Astrocyte (in vitro differentiated cells and primary cell): ENCODE data around the gene GPR68. TPM values are rescaled to one million over a fixed set of nuclear protein-coding genes. Genes with fewer than 3 reads are reported as not detected.

Experiments used
- DNase-seq: peaks from one replicate; pipeline ENCODE4 v3.0.0-alpha.2; 2010; ENCODE audit warnings: low read depth
- FAIRE-seq: peaks from 2 replicates; lab custom pipeline; 2011; peaks lifted over from hg19 to GRCh38; lab: Jason Lieb, UNC
- H2AFZ ChIP-seq: 2 replicates; pipeline ENCODE4 v1.6.0; 2012; ENCODE audit warnings: low read depth, low read length, inconsistent platforms
- H3K27ac ChIP-seq: 2 replicates; pipeline ENCODE4 v1.5.1; 2011; ENCODE audit warnings: low read depth, low read length, inconsistent platforms
- H3K27me3 ChIP-seq: 2 replicates; pipeline ENCODE4 v1.6.0; 2011; ENCODE audit warnings: low read length, inconsistent platforms; ENCODE audit not compliant: insufficient read depth
- H3K36me3 ChIP-seq: 2 replicates; pipeline ENCODE4 v1.5.1; 2011; ENCODE audit warnings: low read length, inconsistent platforms; ENCODE audit not compliant: insufficient read depth
- H3K4me1 ChIP-seq: 2 replicates; pipeline ENCODE4 v1.5.1; 2011; ENCODE audit warnings: low read length, inconsistent platforms; ENCODE audit not compliant: insufficient read depth
- H3K4me2 ChIP-seq: 2 replicates; pipeline ENCODE4 v1.6.0; 2012; ENCODE audit warnings: low read length, inconsistent platforms
- H3K4me3 ChIP-seq: 2 replicates; pipeline ENCODE4 v1.5.1; 2011; ENCODE audit warnings: low read depth, mild to moderate bottlenecking, low read length, inconsistent platforms; ENCODE audit not compliant: insufficient read depth
- H3K79me2 ChIP-seq: 2 replicates; pipeline ENCODE4 v1.6.0; 2012; ENCODE audit warnings: mild to moderate bottlenecking, low read length, inconsistent platforms; ENCODE audit not compliant: insufficient read depth
- H3K9ac ChIP-seq: 2 replicates; pipeline ENCODE4 v1.6.0; 2012; ENCODE audit warnings: mild to moderate bottlenecking, low read length, inconsistent platforms
- H3K9me3 ChIP-seq: 2 replicates; pipeline ENCODE4 v1.5.1; 2012; ENCODE audit warnings: low read depth, mild to moderate bottlenecking, low read length, inconsistent platforms; ENCODE audit not compliant: insufficient read depth
- H4K20me1 ChIP-seq: 2 replicates; pipeline ENCODE4 v1.6.0; 2012; ENCODE audit warnings: low read length, inconsistent platforms; ENCODE audit not compliant: insufficient read depth
- H3K27ac Mint-ChIP-seq: one replicate; pipeline ENCODE4 v1.8.0; 2021; ENCODE audit warnings: mild to moderate bottlenecking, mixed read lengths; ENCODE audit not compliant: unreplicated experiment
- H3K27me3 Mint-ChIP-seq: one replicate; pipeline ENCODE4 v1.8.0; 2021; ENCODE audit warnings: low read depth, mixed read lengths; ENCODE audit not compliant: unreplicated experiment
- H3K36me3 Mint-ChIP-seq: one replicate; pipeline ENCODE4 v1.8.0; 2021; ENCODE audit warnings: low read depth, mixed read lengths; ENCODE audit not compliant: unreplicated experiment
- H3K4me1 Mint-ChIP-seq: one replicate; pipeline ENCODE4 v1.8.0; 2021; ENCODE audit warnings: low read depth, mixed read lengths; ENCODE audit not compliant: unreplicated experiment
- H3K4me3 Mint-ChIP-seq: one replicate; pipeline ENCODE4 v1.8.0; 2021; ENCODE audit warnings: mild to moderate bottlenecking, moderate library complexity, mixed read lengths; ENCODE audit not compliant: unreplicated experiment
- H3K9me3 Mint-ChIP-seq: one replicate; pipeline ENCODE4 v1.8.0; 2021; ENCODE audit warnings: mild to moderate bottlenecking, mixed read lengths; ENCODE audit not compliant: unreplicated experiment
- EZH2 ChIP-seq: IDR thresholded peaks from 2 replicates; pipeline ENCODE4 v1.6.1; 2012; ENCODE audit warnings: mild to moderate bottlenecking, low read length, inconsistent platforms; ENCODE audit not compliant: insufficient read depth
- total RNA-seq: library from RNA; stranded (reverse); gene quantifications from 2 replicates; pipeline ENCODE4 v1.2.1, GENCODE V29; 2021
- TF ChIP-seq, protein P1 (sequence below): IDR thresholded peaks from 2 replicates; pipeline ENCODE4 v1.5.1; 2011; ENCODE audit warnings: low read depth, mild to moderate bottlenecking, inconsistent platforms, low read length, moderate library complexity; ENCODE audit not compliant: insufficient read depth

The GPR68 gene
- total RNA-seq, 1 donor from 2014 or later: 0.50 TPM

DNA sequence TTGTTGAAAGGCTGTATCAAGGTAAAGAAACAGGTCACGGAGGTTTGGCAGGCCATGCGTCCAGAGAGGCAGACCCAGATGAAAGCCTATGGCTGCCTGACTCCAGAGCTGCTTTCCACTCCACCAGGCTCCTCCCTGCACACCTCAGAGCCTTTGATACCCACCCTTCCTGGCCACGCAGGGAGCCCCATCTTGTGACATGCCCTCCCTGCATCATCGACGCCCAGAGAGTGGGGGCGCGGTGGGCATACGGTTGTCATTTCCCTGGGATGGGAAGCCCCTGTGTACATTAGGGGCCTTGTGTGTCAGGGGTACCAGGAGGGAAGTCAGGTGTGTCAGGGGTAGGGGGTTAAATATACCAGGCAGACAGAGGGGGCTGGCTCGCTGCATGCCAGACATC is 30.3 kb upstream of the GPR68 start:
- Mint-ChIP-seq H3K36me3 (peaks cover 2% of the 10 kb centered on the region), H3K4me3 (no peak overlapping the region), H3K27ac (no peak overlapping the region), H3K9me3 (no peaks in the 10 kb centered on the region), H3K4me1 (no peaks in the 10 kb centered on the region), H3K27me3 (peaks cover 2% of the 10 kb centered on the region)
- H3K27me3 ChIP-seq: no peaks in the 10 kb centered on the region
- H3K4me2 ChIP-seq: no peak overlapping the region
- no peaks in the 10 kb centered on the region for H3K36me3 ChIP-seq
- H3K9ac ChIP-seq: no peak overlapping the region
- no peak for DNase-seq
- no peaks in the 10 kb centered on the region for H3K9me3 ChIP-seq
- no peak overlapping the region for H3K4me3 ChIP-seq
- no peak overlapping the region for H2AFZ ChIP-seq
- no peak for FAIRE-seq
- H3K79me2 ChIP-seq: no peaks in the 10 kb centered on the region
- H4K20me1 ChIP-seq: no peaks in the 10 kb centered on the region
- H3K4me1 ChIP-seq: no peaks in the 10 kb centered on the region
- TF ChIP-seq, protein P1, sequence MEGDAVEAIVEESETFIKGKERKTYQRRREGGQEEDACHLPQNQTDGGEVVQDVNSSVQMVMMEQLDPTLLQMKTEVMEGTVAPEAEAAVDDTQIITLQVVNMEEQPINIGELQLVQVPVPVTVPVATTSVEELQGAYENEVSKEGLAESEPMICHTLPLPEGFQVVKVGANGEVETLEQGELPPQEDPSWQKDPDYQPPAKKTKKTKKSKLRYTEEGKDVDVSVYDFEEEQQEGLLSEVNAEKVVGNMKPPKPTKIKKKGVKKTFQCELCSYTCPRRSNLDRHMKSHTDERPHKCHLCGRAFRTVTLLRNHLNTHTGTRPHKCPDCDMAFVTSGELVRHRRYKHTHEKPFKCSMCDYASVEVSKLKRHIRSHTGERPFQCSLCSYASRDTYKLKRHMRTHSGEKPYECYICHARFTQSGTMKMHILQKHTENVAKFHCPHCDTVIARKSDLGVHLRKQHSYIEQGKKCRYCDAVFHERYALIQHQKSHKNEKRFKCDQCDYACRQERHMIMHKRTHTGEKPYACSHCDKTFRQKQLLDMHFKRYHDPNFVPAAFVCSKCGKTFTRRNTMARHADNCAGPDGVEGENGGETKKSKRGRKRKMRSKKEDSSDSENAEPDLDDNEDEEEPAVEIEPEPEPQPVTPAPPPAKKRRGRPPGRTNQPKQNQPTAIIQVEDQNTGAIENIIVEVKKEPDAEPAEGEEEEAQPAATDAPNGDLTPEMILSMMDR: no peak
- TF ChIP-seq EZH2: no peak
- no peak overlapping the region for H3K27ac ChIP-seq

DNA sequence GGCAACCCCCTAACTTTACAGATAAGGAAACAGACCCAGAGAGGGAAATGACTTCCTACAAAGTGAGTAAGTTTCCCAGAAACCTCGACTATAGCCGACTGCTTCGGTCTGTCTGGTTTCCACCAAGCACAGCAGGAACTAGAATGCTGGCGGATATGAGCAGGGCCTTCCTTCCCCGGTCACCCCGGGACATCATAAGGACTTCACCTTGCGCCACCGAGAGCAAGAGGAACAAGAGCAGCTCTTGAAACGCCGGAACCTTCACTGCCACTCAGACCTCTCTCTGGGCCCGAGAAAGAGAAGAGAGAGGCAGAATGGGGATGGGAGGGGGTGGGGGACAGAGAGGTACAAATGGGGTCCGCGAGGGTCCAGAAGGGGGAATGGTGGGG is 29.4 kb upstream of the GPR68 start:
- Mint-ChIP-seq H3K4me1 (no peaks in the 10 kb centered on the region), H3K9me3 (no peaks in the 10 kb centered on the region), H3K4me3 (no peak overlapping the region), H3K36me3 (no peaks in the 10 kb centered on the region), H3K27me3 (peaks cover 5% of the 10 kb centered on the region), H3K27ac (no peak overlapping the region)
- Histone ChIP-seq H4K20me1 (no peaks in the 10 kb centered on the region), H3K27me3 (no peaks in the 10 kb centered on the region), H2AFZ (no peak overlapping the region), H3K4me3 (no peak overlapping the region), H3K4me1 (no peaks in the 10 kb centered on the region), H3K27ac (no peak overlapping the region), H3K4me2 (no peak overlapping the region), H3K79me2 (no peaks in the 10 kb centered on the region), H3K9me3 (no peaks in the 10 kb centered on the region), H3K9ac (no peak overlapping the region), H3K36me3 (no peaks in the 10 kb centered on the region)
- no peak for DNase-seq
- FAIRE-seq: no peak
- TF ChIP-seq EZH2: no peak
- TF ChIP-seq, protein P1: no peak

GRCh38 chr14:91273273-91273884 is 28.9 kb upstream of the GPR68 start:
- no peaks in the 10 kb centered on the region for H3K27me3 ChIP-seq
- no peak overlapping the region for H3K4me2 ChIP-seq

More at GRCh38 chr14:91273273-91273884, 28.9 kb upstream of the GPR68 start:
- Histone ChIP-seq H3K79me2 (no peaks in the 10 kb centered on the region), H3K4me1 (no peaks in the 10 kb centered on the region), H3K9ac (no peak overlapping the region), H3K27ac (no peak overlapping the region), H3K4me3 (no peak overlapping the region), H3K9me3 (no peaks in the 10 kb centered on the region), H4K20me1 (no peaks in the 10 kb centered on the region), H2AFZ (no peak overlapping the region), H3K36me3 (no peaks in the 10 kb centered on the region)
- Mint-ChIP-seq H3K27ac (no peak overlapping the region), H3K4me1 (no peaks in the 10 kb centered on the region), H3K9me3 (no peaks in the 10 kb centered on the region), H3K27me3 (peaks cover 5% of the 10 kb centered on the region), H3K36me3 (no peaks in the 10 kb centered on the region), H3K4me3 (no peak overlapping the region)
- TF ChIP-seq, protein P1: no peak
- no peak for TF ChIP-seq EZH2
- FAIRE-seq (no peak), DNase-seq (no peak)
